Left lung (tissue), 10 donors: ENCODE data around the gene EMP1. TPM values are rescaled to one million over a fixed set of nuclear protein-coding genes. Genes with fewer than 3 reads are reported as not detected.

Source experiments
- ATAC-seq: fragments of 200-7000 bp; cut with Tn5 transposase; one replicate; pipeline ENCODE4 v1.9.1; 2020; ENCODE audit warnings: moderate library complexity
- DNase-seq, 4 donors: peaks; one replicate each; pipeline ENCODE4 v3.0.0-alpha.2; 2013 to 2020
- H3K27ac ChIP-seq, 2 donors: fragments of 200-600 bp; sonication (generic) in 1 of 2; one replicate each; pipeline versions ENCODE4 v1.5.0 to v1.8.0; 2020 to 2021
- H3K27me3 ChIP-seq, 2 donors: fragments of 200-600 bp; sonication (generic) in 1 of 2; one replicate each; pipeline versions ENCODE4 v1.5.0 to v1.8.0; 2020 to 2021
- H3K36me3 ChIP-seq, 2 donors: fragments of 200-600 bp; sonication (generic) in 1 of 2; one replicate each; pipeline versions ENCODE4 v1.5.0 to v1.8.0; 2020 to 2021
- H3K4me1 ChIP-seq, 2 donors: fragments of 200-600 bp; one replicate each; pipeline ENCODE4 v1.8.0; 2021
- H3K4me3 ChIP-seq, 2 donors: fragments of 200-600 bp; sonication (generic) in 1 of 2; one replicate each; pipeline versions ENCODE4 v1.5.0 to v1.8.0; 2020 to 2021; ENCODE audit warnings: mild to moderate bottlenecking in 1 of 2
- H3K9me3 ChIP-seq, 2 donors: fragments of 200-600 bp; sonication (generic) in 1 of 2; one replicate each; pipeline versions ENCODE4 v1.5.0 to v1.8.0; 2020 to 2021
- CTCF ChIP-seq, 2 donors: fragments of 200-600 bp; sonication (generic) in 1 of 2; IDR thresholded peaks; one replicate each; pipeline versions ENCODE4 v1.5.0 to v1.8.0; 2021; ENCODE audit warnings: antibody characterized with exemption in 2 of 2
- intact Hi-C, 2 donors: fragments of 100-400 bp; cut with DNase I; formaldehyde crosslinking; loops; one replicate each; pipeline versions ENCODE4 v1.11.2 to v1.14.2; 2022
- polyA plus RNA-seq, 6 donors: library from polyadenylated mRNA; unstranded; fragments of 120-200 nt; gene quantifications; one replicate each; pipeline ENCODE4 v1.2.1, GENCODE V29; 2013; ENCODE audit not compliant: insufficient read length in 6 of 6
- total RNA-seq, 2 donors: library from RNA; stranded (reverse); fragmentation: NEBNext Ultra II Directional; extraction: Animal tissue kit (Norgen Biotek cat#: 25700); gene quantifications; one replicate each; pipeline ENCODE4 v1.2.1, GENCODE V29; 2021
- donor health status: DM: no; HTN: yes; CAD: no.
- donor health status: DM: no; HTN: no; CAD: no.

EMP1 gene
- total and polyA plus RNA-seq, 8 donors, result 79.3 to 369 (median 133) TPM

- H3K36me3 ChIP-seq, result no peaks in the 10 kb centered on the region
- no peaks in the 10 kb centered on the region for H3K9me3 ChIP-seq
- no peak overlapping the region for H3K4me3 ChIP-seq
- DNase-seq (no peak), ATAC-seq (peak; percentile 42)
- intact Hi-C loops, result no loop called here
- peak overlapping the region in 1 of 2 donors; percentile 60 for H3K27ac ChIP-seq
- no peak for TF ChIP-seq CTCF (IDR thresholded peaks at IDR 0.05)
- H3K4me1 ChIP-seq, result peaks cover 8 to 24% of the 10 kb centered on the region in 2 donors
- H3K27me3 ChIP-seq, result no peaks in the 10 kb centered on the region
These were observed 24.3 kb upstream of the EMP1 start for GRCh38 chr12:13171921-13172859.

GRCh38 chr12:13173012-13173932, 23.3 kb upstream of the EMP1 start:
- Histone ChIP-seq H3K36me3 (no peaks in the 10 kb centered on the region), H3K4me3 (no peak overlapping the region), H3K4me1 (peaks cover 8 to 24% of the 10 kb centered on the region in 2 donors), H3K9me3 (no peaks in the 10 kb centered on the region), H3K27me3 (no peaks in the 10 kb centered on the region), H3K27ac (peak overlapping the region; percentile 38 to 61)
- ATAC-seq (peak; percentile 87), DNase-seq (peak in 3 of 4 donors; percentile 72 to 82 (median 75))
- TF ChIP-seq CTCF (IDR thresholded peaks at IDR 0.05), result no peak
- intact Hi-C loops, result no loop called here

GRCh38 chr12:13175499-13175898, 21.0 kb upstream of the EMP1 start:
- intact Hi-C loops, result no loop called here
- peaks cover 16 to 37% of the 10 kb centered on the region in 2 donors for H3K4me1 ChIP-seq
- no peak overlapping the region for H3K27ac ChIP-seq
- H3K36me3 ChIP-seq, result no peaks in the 10 kb centered on the region
- no peaks in the 10 kb centered on the region for H3K9me3 ChIP-seq
- ATAC-seq, result no peak
- H3K4me3 ChIP-seq, result no peak overlapping the region
- H3K27me3 ChIP-seq, result no peaks in the 10 kb centered on the region
- no peak for DNase-seq
- TF ChIP-seq CTCF (IDR thresholded peaks at IDR 0.05), result no peak

- H3K4me3 ChIP-seq, result no peak overlapping the region
- no peak overlapping the region for H3K27ac ChIP-seq
- H3K4me1 ChIP-seq, result peaks cover 16 to 37% of the 10 kb centered on the region in 2 donors
- H3K27me3 ChIP-seq, result no peaks in the 10 kb centered on the region
- intact Hi-C loops, result no loop called here
- TF ChIP-seq CTCF (IDR thresholded peaks at IDR 0.05), result no peak
- H3K9me3 ChIP-seq, result no peaks in the 10 kb centered on the region
- no peak for DNase-seq
- no peaks in the 10 kb centered on the region for H3K36me3 ChIP-seq
- ATAC-seq, result no peak
These were observed 20.3 kb upstream of the EMP1 start for GRCh38 chr12:13176256-13176655.

GRCh38 chr12:13177373-13177772, 19.2 kb upstream of the EMP1 start:
- ATAC-seq, result no peak
- DNase-seq, result no peak
- no peak for TF ChIP-seq CTCF (IDR thresholded peaks at IDR 0.05)
- H3K36me3 ChIP-seq, result no peaks in the 10 kb centered on the region
- no peak overlapping the region for H3K27ac ChIP-seq
- H3K9me3 ChIP-seq, result no peaks in the 10 kb centered on the region
- H3K4me1 ChIP-seq, result peaks cover 8 to 31% of the 10 kb centered on the region in 2 donors
- H3K4me3 ChIP-seq, result no peak overlapping the region
- no peaks in the 10 kb centered on the region for H3K27me3 ChIP-seq
- intact Hi-C loops, result no loop called here
